Stomach smooth muscle (tissue), 2 donors: ENCODE measurements around the gene ARHGEF11.

Experiments
- H3K27ac ChIP-seq: one replicate; pipeline ENCODE4 v1.7.0; 2013; ENCODE audit warnings: mild to moderate bottlenecking, low read length, inconsistent platforms
- H3K27me3 ChIP-seq, 2 donors: one replicate each; pipeline ENCODE4 v1.7.0; 2013; ENCODE audit warnings: low read length in 2 of 2; ENCODE audit not compliant: insufficient read depth in 2 of 2, control insufficient read depth in 1 of 2
- H3K36me3 ChIP-seq, 2 donors: one replicate each; pipeline ENCODE4 v1.7.0; 2013; ENCODE audit warnings: low read length in 2 of 2; ENCODE audit not compliant: control insufficient read depth in 2 of 2, insufficient read depth in 2 of 2
- H3K4me1 ChIP-seq: one replicate; pipeline ENCODE4 v1.7.0; 2013; ENCODE audit warnings: low read length; ENCODE audit not compliant: control insufficient read depth, insufficient read depth
- H3K4me3 ChIP-seq, 2 donors: one replicate each; pipeline ENCODE4 v1.7.0; 2013; ENCODE audit warnings: low read length in 2 of 2
- H3K9ac ChIP-seq, 2 donors: one replicate each; pipeline ENCODE4 v1.7.0; 2013; ENCODE audit warnings: low read length in 2 of 2, mild to moderate bottlenecking in 1 of 2
- H3K9me3 ChIP-seq, 2 donors: one replicate each; pipeline ENCODE4 v1.7.0; 2013; ENCODE audit warnings: low read length in 2 of 2; ENCODE audit not compliant: control insufficient read depth in 2 of 2
- donor health status: healthy.
- donor health status: Pancreatic carcinoma.

ARHGEF11 gene

GRCh38 chr1:157050836-157051235 is 5.3 kb upstream of the ARHGEF11 start:
- Histone ChIP-seq H3K27me3 (no peaks in the 10 kb centered on the region), H3K4me1 (peaks cover 7% of the 10 kb centered on the region), H3K36me3 (no peaks in the 10 kb centered on the region)

GRCh38 chr1:157047062-157047410 is 1.5 kb upstream of the ARHGEF11 start:
- no peaks in the 10 kb centered on the region for H3K27me3 ChIP-seq
- no peak overlapping the region for H3K27ac ChIP-seq
- H3K9ac ChIP-seq: no peak overlapping the region
- no peaks in the 10 kb centered on the region for H3K36me3 ChIP-seq
- H3K9me3 ChIP-seq: no peaks in the 10 kb centered on the region
- peaks cover 32% of the 10 kb centered on the region for H3K4me1 ChIP-seq
- H3K4me3 ChIP-seq: no peak overlapping the region

More at GRCh38 chr1:157050836-157051235, 5.3 kb upstream of the ARHGEF11 start:
- Histone ChIP-seq H3K4me3 (no peak overlapping the region), H3K9me3 (no peaks in the 10 kb centered on the region), H3K27ac (no peak overlapping the region), H3K9ac (no peak overlapping the region)

- H3K36me3 ChIP-seq: no peaks in the 10 kb centered on the region
- peaks cover 32% of the 10 kb centered on the region for H3K4me1 ChIP-seq
- H3K27me3 ChIP-seq: no peaks in the 10 kb centered on the region
- peak overlapping the region; percentile 29 to 93 for H3K9ac ChIP-seq
- H3K9me3 ChIP-seq: no peaks in the 10 kb centered on the region
- H3K27ac ChIP-seq: no peak overlapping the region
- H3K4me3 ChIP-seq: peak overlapping the region; percentile 83 to 95
Measured at GRCh38 chr1:157044326-157044725, 1.2 kb downstream of the ARHGEF11 start.

- H3K4me1 ChIP-seq: peaks cover 32% of the 10 kb centered on the region
- no peak overlapping the region for H3K27ac ChIP-seq
- H3K36me3 ChIP-seq: no peaks in the 10 kb centered on the region
- H3K9ac ChIP-seq: peak overlapping the region; percentile 36 to 93
- no peaks in the 10 kb centered on the region for H3K9me3 ChIP-seq
- H3K27me3 ChIP-seq: no peaks in the 10 kb centered on the region
- peak overlapping the region; percentile 83 to 95 for H3K4me3 ChIP-seq
Measured at GRCh38 chr1:157043685-157044084, 1.9 kb downstream of the ARHGEF11 start.

- H3K27me3 ChIP-seq: no peaks in the 10 kb centered on the region
- H3K36me3 ChIP-seq: no peaks in the 10 kb centered on the region
- H3K27ac ChIP-seq: no peak overlapping the region
- H3K9me3 ChIP-seq: no peaks in the 10 kb centered on the region
- H3K4me3 ChIP-seq: peak overlapping the region; percentile 83 to 95
- H3K4me1 ChIP-seq: peaks cover 32% of the 10 kb centered on the region
- H3K9ac ChIP-seq: peak overlapping the region in 1 of 2 donors; percentile 25
Measured at GRCh38 chr1:157042846-157043245, 2.7 kb downstream of the ARHGEF11 start.

GRCh38 chr1:157040802-157041201 is 4.7 kb downstream of the ARHGEF11 start:
- no peak overlapping the region for H3K27ac ChIP-seq
- no peaks in the 10 kb centered on the region for H3K36me3 ChIP-seq
- H3K4me3 ChIP-seq: no peak overlapping the region
- H3K27me3 ChIP-seq: no peaks in the 10 kb centered on the region
- peaks cover 25% of the 10 kb centered on the region for H3K4me1 ChIP-seq
- no peaks in the 10 kb centered on the region for H3K9me3 ChIP-seq
- no peak overlapping the region for H3K9ac ChIP-seq

- no peak overlapping the region for H3K9ac ChIP-seq
- H3K9me3 ChIP-seq: no peaks in the 10 kb centered on the region
- H3K4me3 ChIP-seq: no peak overlapping the region
- H3K27me3 ChIP-seq: no peaks in the 10 kb centered on the region
- H3K4me1 ChIP-seq: peaks cover 2% of the 10 kb centered on the region
- no peaks in the 10 kb centered on the region for H3K36me3 ChIP-seq
- H3K27ac ChIP-seq: no peak overlapping the region
Measured at GRCh38 chr1:157035121-157035520, 10.4 kb downstream of the ARHGEF11 start.

GRCh38 chr1:157034137-157034800 is 11.3 kb downstream of the ARHGEF11 start:
- Histone ChIP-seq H3K27me3 (no peaks in the 10 kb centered on the region), H3K9me3 (no peaks in the 10 kb centered on the region), H3K36me3 (no peaks in the 10 kb centered on the region), H3K9ac (no peak overlapping the region), H3K4me3 (no peak overlapping the region), H3K4me1 (peaks cover 2% of the 10 kb centered on the region), H3K27ac (no peak overlapping the region)

- Histone ChIP-seq H3K27ac (no peak overlapping the region), H3K4me3 (no peak overlapping the region), H3K27me3 (no peaks in the 10 kb centered on the region), H3K4me1 (peaks cover 2% of the 10 kb centered on the region), H3K9me3 (no peaks in the 10 kb centered on the region), H3K9ac (no peak overlapping the region), H3K36me3 (no peaks in the 10 kb centered on the region)
Measured at GRCh38 chr1:157033357-157033876, 12.1 kb downstream of the ARHGEF11 start.

- H3K36me3 ChIP-seq: no peaks in the 10 kb centered on the region
- H3K9ac ChIP-seq: no peak overlapping the region
Measured at GRCh38 chr1:157032303-157032702, 13.2 kb downstream of the ARHGEF11 start.

GRCh38 chr1:157030728-157031127 is 14.8 kb downstream of the ARHGEF11 start:
- H3K4me3 ChIP-seq: no peak overlapping the region
- H3K36me3 ChIP-seq: no peaks in the 10 kb centered on the region
- H3K9me3 ChIP-seq: no peaks in the 10 kb centered on the region
- no peak overlapping the region for H3K9ac ChIP-seq
- H3K27me3 ChIP-seq: no peaks in the 10 kb centered on the region
- no peak overlapping the region for H3K27ac ChIP-seq
- H3K4me1 ChIP-seq: peaks cover 2% of the 10 kb centered on the region

More at GRCh38 chr1:157032303-157032702, 13.2 kb downstream of the ARHGEF11 start:
- H3K27ac ChIP-seq: no peak overlapping the region
- H3K9me3 ChIP-seq: no peaks in the 10 kb centered on the region
- no peak overlapping the region for H3K4me3 ChIP-seq
- peaks cover 2% of the 10 kb centered on the region for H3K4me1 ChIP-seq
- no peaks in the 10 kb centered on the region for H3K27me3 ChIP-seq
